ENCODE results near the gene NNMT.
"Not testable (repeated sequence)": the region's sequence is repeated elsewhere in the genome, so short reads cannot be mapped to it uniquely, and the experiment has no call there.

Gene NNMT

GRCh38 chr11:114307524-114308203 is 11.5 kb downstream of the NNMT start:
- peak; percentile 52 for FAIRE-seq
- DNase-seq (ENCODE audit: low spot score): peak; percentile 71

GRCh38 chr11:114308689-114309089 is 12.5 kb downstream of the NNMT start:
- DNase-seq (ENCODE audit: low spot score) (no peak), FAIRE-seq (peak; percentile 70)

GRCh38 chr11:114309517-114309916 is 13.3 kb downstream of the NNMT start:
- no peak for DNase-seq (ENCODE audit: low spot score)
- no peak for FAIRE-seq

GRCh38 chr11:114310095-114310494 is 13.9 kb downstream of the NNMT start:
- DNase-seq (ENCODE audit: low spot score) (no peak), FAIRE-seq (no peak)

- DNase-seq (ENCODE audit: low spot score) (no peak), FAIRE-seq (no peak)
Measured at GRCh38 chr11:114311946-114312345, 15.7 kb downstream of the NNMT start.

- FAIRE-seq: no peak
- no peak for DNase-seq (ENCODE audit: low spot score)
Measured at GRCh38 chr11:114314096-114314495, 17.9 kb downstream of the NNMT start.

GRCh38 chr11:114315749-114316368 is 19.7 kb downstream of the NNMT start:
- FAIRE-seq (no peak), DNase-seq (ENCODE audit: low spot score) (no peak)

GRCh38 chr11:114316980-114317786 is 21.0 kb downstream of the NNMT start:
- DNase-seq (ENCODE audit: low spot score) (no peak), FAIRE-seq (no peak)

GRCh38 chr11:114317787-114318137 is 21.6 kb downstream of the NNMT start:
- FAIRE-seq (no peak), DNase-seq (ENCODE audit: low spot score) (no peak)

GRCh38 chr11:114318361-114318760 is 22.2 kb downstream of the NNMT start:
- FAIRE-seq: no peak

GRCh38 chr11:114319716-114320328 is 23.6 kb downstream of the NNMT start:
- DNase-seq (ENCODE audit: low spot score) (no peak), FAIRE-seq (no peak)

More at GRCh38 chr11:114318361-114318760, 22.2 kb downstream of the NNMT start:
- no peak for DNase-seq (ENCODE audit: low spot score)

GRCh38 chr11:114321621-114322257 is 25.5 kb downstream of the NNMT start:
- no peak for FAIRE-seq
- peak; percentile 39 for DNase-seq (ENCODE audit: low spot score)

- no peak for DNase-seq (ENCODE audit: low spot score)
- FAIRE-seq: no peak
Measured at GRCh38 chr11:114322934-114323333, 26.7 kb downstream of the NNMT start.

GRCh38 chr11:114326151-114326550 is 30.0 kb downstream of the NNMT start:
- DNase-seq (ENCODE audit: low spot score) (no peak), FAIRE-seq (no peak)

- FAIRE-seq (no peak), DNase-seq (ENCODE audit: low spot score) (no peak)
Measured at GRCh38 chr11:114326776-114327175, 30.6 kb downstream of the NNMT start.

- DNase-seq (ENCODE audit: low spot score) (no peak), FAIRE-seq (no peak)
Measured at GRCh38 chr11:114330373-114330772, 34.2 kb downstream of the NNMT start.

- peak; percentile 66 for DNase-seq (ENCODE audit: low spot score)
- FAIRE-seq: peak; percentile 82
Measured at GRCh38 chr11:114340311-114341131, 44.3 kb downstream of the NNMT start.

- DNase-seq (ENCODE audit: low spot score); FAIRE-seq: not testable (repeated sequence)
Measured at GRCh38 chr11:114341667-114342066, 45.5 kb downstream of the NNMT start.

GRCh38 chr11:114342476-114342875 is 46.3 kb downstream of the NNMT start:
- no peak for DNase-seq (ENCODE audit: low spot score)

GRCh38 chr11:114343020-114343419 is 46.8 kb downstream of the NNMT start:
- no peak for DNase-seq (ENCODE audit: low spot score)

More at GRCh38 chr11:114342476-114342875, 46.3 kb downstream of the NNMT start:
- FAIRE-seq: no peak

More at GRCh38 chr11:114343020-114343419, 46.8 kb downstream of the NNMT start:
- no peak for FAIRE-seq

All from urothelium cell line (cell line).